RKO (cell line): Measurements from ENCODE around the gene TCEA2.

ENCODE experiments used
- DNase-seq: peaks from one replicate; pipeline ENCODE4 v3.0.0-alpha.2; 2016; ENCODE audit warnings: low spot score

TCEA2 gene

GRCh38 chr20:64065062-64065973, 2.3 kb downstream of the TCEA2 start:
- no peak for DNase-seq

GRCh38 chr20:64065974-64066343, 3.0 kb downstream of the TCEA2 start:
- DNase-seq = no peak

GRCh38 chr20:64067005-64067632, 4.1 kb downstream of the TCEA2 start:
- no peak for DNase-seq

GRCh38 chr20:64067733-64068307, 4.8 kb downstream of the TCEA2 start:
- no peak for DNase-seq

GRCh38 chr20:64068386-64069208, 5.6 kb downstream of the TCEA2 start:
- no peak for DNase-seq

- DNase-seq = no peak
Observed at GRCh38 chr20:64069209-64069613, 6.2 kb downstream of the TCEA2 start.

GRCh38 chr20:64069614-64070243, 6.7 kb downstream of the TCEA2 start:
- DNase-seq = peak; percentile 45

GRCh38 chr20:64070244-64070993, 7.4 kb downstream of the TCEA2 start:
- DNase-seq = no peak

GRCh38 chr20:64071341-64072332, 8.6 kb downstream of the TCEA2 start:
- no peak for DNase-seq

- no peak for DNase-seq
Observed at GRCh38 chr20:64072498-64073063, 9.6 kb downstream of the TCEA2 start.

GRCh38 chr20:64073476-64074183, 10.6 kb downstream of the TCEA2 start:
- DNase-seq = no peak

- no peak for DNase-seq
Observed at GRCh38 chr20:64074184-64074789, 11.3 kb downstream of the TCEA2 start.

- no peak for DNase-seq
Observed at GRCh38 chr20:64074963-64075362, 12.0 kb downstream of the TCEA2 start.

GRCh38 chr20:64075556-64075955, 12.6 kb downstream of the TCEA2 start:
- no peak for DNase-seq

- DNase-seq = no peak
Observed at GRCh38 chr20:64076061-64076997, 13.3 kb downstream of the TCEA2 start.

GRCh38 chr20:64077094-64077493, 14.1 kb downstream of the TCEA2 start:
- DNase-seq = no peak

GRCh38 chr20:64077541-64077875, 14.5 kb downstream of the TCEA2 start:
- DNase-seq = no peak
